ENCODE results near the gene RBFOX1.

The RBFOX1 gene

GRCh38 chr16:7400117-7400890 is 67.7 kb downstream of the RBFOX1 start:
- DNase-seq (ENCODE audit: low read depth): no peak
- H3K4me3 ChIP-seq (replicated peaks; ENCODE audit: low read depth, low read length): no peak overlapping the region
- TF ChIP-seq, protein P1, sequence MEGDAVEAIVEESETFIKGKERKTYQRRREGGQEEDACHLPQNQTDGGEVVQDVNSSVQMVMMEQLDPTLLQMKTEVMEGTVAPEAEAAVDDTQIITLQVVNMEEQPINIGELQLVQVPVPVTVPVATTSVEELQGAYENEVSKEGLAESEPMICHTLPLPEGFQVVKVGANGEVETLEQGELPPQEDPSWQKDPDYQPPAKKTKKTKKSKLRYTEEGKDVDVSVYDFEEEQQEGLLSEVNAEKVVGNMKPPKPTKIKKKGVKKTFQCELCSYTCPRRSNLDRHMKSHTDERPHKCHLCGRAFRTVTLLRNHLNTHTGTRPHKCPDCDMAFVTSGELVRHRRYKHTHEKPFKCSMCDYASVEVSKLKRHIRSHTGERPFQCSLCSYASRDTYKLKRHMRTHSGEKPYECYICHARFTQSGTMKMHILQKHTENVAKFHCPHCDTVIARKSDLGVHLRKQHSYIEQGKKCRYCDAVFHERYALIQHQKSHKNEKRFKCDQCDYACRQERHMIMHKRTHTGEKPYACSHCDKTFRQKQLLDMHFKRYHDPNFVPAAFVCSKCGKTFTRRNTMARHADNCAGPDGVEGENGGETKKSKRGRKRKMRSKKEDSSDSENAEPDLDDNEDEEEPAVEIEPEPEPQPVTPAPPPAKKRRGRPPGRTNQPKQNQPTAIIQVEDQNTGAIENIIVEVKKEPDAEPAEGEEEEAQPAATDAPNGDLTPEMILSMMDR (IDR thresholded peaks at IDR 0.05; ENCODE audit: low read length, missing control alignments): no peak

- TF ChIP-seq, protein P1 (IDR thresholded peaks at IDR 0.05; ENCODE audit: low read length, missing control alignments): no peak
- DNase-seq (ENCODE audit: low read depth): no peak
- no peak overlapping the region for H3K4me3 ChIP-seq (replicated peaks; ENCODE audit: low read depth, low read length)
Observed at GRCh38 chr16:7404217-7404616, 71.6 kb downstream of the RBFOX1 start.

DNA sequence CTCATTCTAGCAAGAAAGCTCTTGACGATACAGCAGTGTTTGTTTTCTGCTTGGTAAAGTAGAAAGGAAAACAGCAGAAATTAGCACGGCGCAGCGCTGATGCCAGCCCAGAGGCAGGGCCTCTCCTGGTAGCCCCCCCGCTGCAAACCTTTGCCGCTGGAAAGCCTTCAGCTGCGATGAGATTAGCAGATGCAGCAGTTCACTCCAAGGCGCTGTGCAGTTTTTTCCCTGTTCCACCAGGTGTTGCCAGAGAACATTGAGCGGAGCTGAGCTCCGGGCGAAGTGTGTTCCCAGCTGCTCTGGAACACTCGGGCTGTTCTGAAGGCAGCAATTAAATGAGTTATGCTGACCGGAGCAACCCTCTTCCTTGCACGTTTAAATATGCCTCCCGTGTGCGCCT is 72.5 kb downstream of the RBFOX1 start:
- TF ChIP-seq, protein P1 (IDR thresholded peaks at IDR 0.05; ENCODE audit: low read length, missing control alignments): no peak
- H3K4me3 ChIP-seq (replicated peaks; ENCODE audit: low read depth, low read length): no peak overlapping the region
- DNase-seq (ENCODE audit: low read depth): no peak

DNA sequence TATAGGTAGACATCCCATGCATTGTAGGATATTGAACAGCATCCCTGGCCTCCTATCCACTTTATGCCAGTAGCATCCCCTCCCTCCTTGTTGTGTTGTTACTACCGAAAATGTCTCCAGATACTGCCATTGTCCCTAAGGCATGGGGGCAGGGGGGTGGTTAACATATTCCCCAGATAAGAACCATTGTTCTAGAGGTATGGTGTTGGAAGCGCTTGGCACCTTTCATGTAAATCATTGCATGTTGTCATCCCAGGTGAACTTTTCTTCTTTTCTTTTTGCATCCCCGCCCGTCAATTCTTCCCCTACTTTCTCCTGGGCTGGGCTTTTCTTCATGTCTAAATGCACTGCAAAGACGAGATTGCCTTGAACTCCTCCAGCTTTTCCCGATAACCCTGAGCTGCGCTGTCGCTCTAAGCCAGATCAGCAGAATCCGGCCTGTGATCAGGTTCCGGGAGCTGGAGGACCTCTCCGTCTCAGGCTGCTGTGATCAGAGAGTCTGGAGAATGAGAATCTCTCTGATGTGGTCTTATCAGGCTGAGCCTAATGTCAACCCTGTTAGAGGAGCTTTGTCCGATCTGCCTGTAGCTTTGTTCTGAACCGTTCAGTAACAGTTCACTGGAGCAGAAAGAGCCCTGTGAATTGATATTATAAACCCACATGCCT is 76.2 kb downstream of the RBFOX1 start:
- DNase-seq (ENCODE audit: low read depth): no peak
- H3K4me3 ChIP-seq (replicated peaks; ENCODE audit: low read depth, low read length): no peak overlapping the region
- TF ChIP-seq, protein P1 (IDR thresholded peaks at IDR 0.05; ENCODE audit: low read length, missing control alignments): no peak

DNA sequence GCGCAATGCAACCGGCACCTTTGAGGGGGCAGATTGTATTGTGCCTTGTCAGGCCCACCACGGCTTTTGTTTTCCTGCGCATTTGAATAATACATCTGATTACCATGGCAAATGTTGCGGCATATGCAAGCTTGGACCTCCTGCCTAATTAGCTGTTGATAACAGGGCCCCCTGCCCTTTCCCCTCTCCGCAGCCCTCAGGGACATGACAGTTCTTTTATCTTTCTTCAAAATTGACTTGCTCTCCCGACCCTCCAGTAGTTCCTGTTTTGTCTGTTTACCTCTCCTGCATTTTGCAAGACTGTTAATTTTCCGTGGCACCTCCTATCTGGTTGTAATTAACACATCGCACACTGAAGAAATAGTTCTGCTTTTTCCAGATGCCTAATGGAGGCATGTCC is 86.8 kb downstream of the RBFOX1 start:
- no peak overlapping the region for H3K4me3 ChIP-seq (replicated peaks; ENCODE audit: low read depth, low read length)
- no peak for DNase-seq (ENCODE audit: low read depth)
- TF ChIP-seq, protein P1 (IDR thresholded peaks at IDR 0.05; ENCODE audit: low read length, missing control alignments): no peak

GRCh38 chr16:7420079-7420478 is 87.4 kb downstream of the RBFOX1 start:
- TF ChIP-seq, protein P1 (IDR thresholded peaks at IDR 0.05; ENCODE audit: low read length, missing control alignments): no peak
- H3K4me3 ChIP-seq (replicated peaks; ENCODE audit: low read depth, low read length): no peak overlapping the region
- no peak for DNase-seq (ENCODE audit: low read depth)

Data from fibroblast of pulmonary artery (primary cell).